ENCODE data around the gene PYY.

- TF ChIP-seq POLR2A (IDR thresholded peaks at IDR 0.05) (no peak), CTCF (IDR thresholded peaks at IDR 0.05) (no peak)
Measured at GRCh38 chr17:43936434-43936833, 17.3 kb downstream of the PYY start.

Data from tibial nerve (tissue), 3 donors.